Measurements from ENCODE around the gene JAG1. TPM values are rescaled to one million over a fixed set of nuclear protein-coding genes. Genes with fewer than 3 reads are reported as not detected.
A peak's percentile ranks its signal among the peaks of the same experiment; 100 is the strongest.

Gene JAG1
- total RNA-seq, 1 donor from 2014 or later: 60.5 TPM

GRCh38 chr20:10605547-10606195 lies 68.1 kb downstream of the JAG1 start:
- Histone ChIP-seq H3K4me3 (ENCODE audit: low read length in 3 of 3) (no peak overlapping the region), H3K36me3 (ENCODE audit: control insufficient read depth in 3 of 3, insufficient read depth in 3 of 3, low read length in 3 of 3) (no peaks in the 10 kb centered on the region), H3K9ac (ENCODE audit: low read depth in 1 of 3, low read length in 3 of 3) (no peak overlapping the region), H3K4me1 (ENCODE audit: control insufficient read depth in 3 of 3, insufficient read depth in 3 of 3, low read length in 3 of 3) (peaks cover 3 to 4% (median 4%) of the 10 kb centered on the region in 3 donors), H3K27me3 (ENCODE audit: control insufficient read depth in 3 of 3, insufficient read depth in 3 of 3, low read length in 3 of 3) (no peaks in the 10 kb centered on the region), H3K27ac (ENCODE audit: low read depth, low read length) (peak overlapping the region; percentile 73), H3K9me3 (ENCODE audit: control insufficient read depth in 3 of 3, low read length in 3 of 3) (no peaks in the 10 kb centered on the region)

- no peaks in the 10 kb centered on the region for H3K36me3 ChIP-seq (ENCODE audit: control insufficient read depth in 3 of 3, insufficient read depth in 3 of 3, low read length in 3 of 3)
- H3K9ac ChIP-seq (ENCODE audit: low read depth in 1 of 3, low read length in 3 of 3): no peak overlapping the region
- H3K27me3 ChIP-seq (ENCODE audit: control insufficient read depth in 3 of 3, insufficient read depth in 3 of 3, low read length in 3 of 3): no peaks in the 10 kb centered on the region
- peak overlapping the region; percentile 73 for H3K27ac ChIP-seq (ENCODE audit: low read depth, low read length)
- H3K4me3 ChIP-seq (ENCODE audit: low read length in 3 of 3): no peak overlapping the region
- H3K4me1 ChIP-seq (ENCODE audit: control insufficient read depth in 3 of 3, insufficient read depth in 3 of 3, low read length in 3 of 3): peaks cover 0 to 4% (median 3%) of the 10 kb centered on the region in 3 donors
- H3K9me3 ChIP-seq (ENCODE audit: control insufficient read depth in 3 of 3, low read length in 3 of 3): no peaks in the 10 kb centered on the region
Observed at GRCh38 chr20:10604865-10605440, 68.8 kb downstream of the JAG1 start.

DNA sequence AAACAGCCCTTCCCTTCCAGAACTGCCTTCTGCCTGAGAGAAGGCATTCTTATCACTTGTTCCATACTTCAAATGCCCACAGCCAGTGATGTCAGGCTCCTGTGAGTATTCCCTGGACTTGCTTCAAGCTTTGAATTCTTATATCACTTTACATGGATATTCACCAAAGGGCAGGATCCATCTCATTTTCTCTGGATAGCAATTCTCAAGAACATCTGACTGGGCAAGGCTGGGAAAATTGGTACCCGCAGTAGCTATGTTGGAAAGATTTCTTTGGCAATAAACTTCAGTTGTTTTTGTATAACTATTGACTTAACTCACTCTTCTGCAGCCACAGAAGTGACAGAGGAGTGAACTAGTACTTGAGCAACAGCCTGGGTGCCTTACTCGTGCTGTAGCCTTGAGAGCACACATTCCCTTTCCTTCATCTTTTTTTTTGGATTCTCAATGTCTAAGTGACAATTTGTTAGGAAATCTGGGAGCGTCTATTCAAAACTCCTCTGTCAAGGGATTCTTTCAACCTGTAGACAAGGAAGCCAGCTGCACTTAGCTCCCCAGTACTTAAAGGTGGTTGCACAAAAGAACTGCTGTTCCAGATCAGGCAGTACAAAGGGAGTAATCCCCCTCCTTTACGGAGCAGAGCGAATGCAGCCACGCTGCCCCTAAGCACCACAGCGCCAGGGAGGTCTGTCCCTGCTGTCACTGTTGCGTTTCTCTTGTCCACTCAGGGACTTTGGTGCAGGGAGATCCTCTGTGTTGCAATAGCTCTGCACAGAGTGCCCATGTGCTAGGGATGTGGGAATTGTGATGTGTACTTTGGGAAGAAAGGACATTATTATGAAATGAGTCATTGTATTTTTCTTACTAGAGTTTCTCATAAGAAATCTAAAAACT lies 69.6 kb downstream of the JAG1 start:
- Histone ChIP-seq H3K27me3 (ENCODE audit: control insufficient read depth in 3 of 3, insufficient read depth in 3 of 3, low read length in 3 of 3) (no peaks in the 10 kb centered on the region), H3K9me3 (ENCODE audit: control insufficient read depth in 3 of 3, low read length in 3 of 3) (no peaks in the 10 kb centered on the region), H3K27ac (ENCODE audit: low read depth, low read length) (peak overlapping the region; percentile 73), H3K4me3 (ENCODE audit: low read length in 3 of 3) (peak overlapping the region in 1 of 3 donors; percentile 42), H3K36me3 (ENCODE audit: control insufficient read depth in 3 of 3, insufficient read depth in 3 of 3, low read length in 3 of 3) (no peaks in the 10 kb centered on the region), H3K4me1 (ENCODE audit: control insufficient read depth in 3 of 3, insufficient read depth in 3 of 3, low read length in 3 of 3) (peaks cover 0 to 4% (median 3%) of the 10 kb centered on the region in 3 donors), H3K9ac (ENCODE audit: low read depth in 1 of 3, low read length in 3 of 3) (peak overlapping the region in 1 of 3 donors; percentile 41)

- Histone ChIP-seq H3K4me3 (ENCODE audit: low read length in 3 of 3) (no peak overlapping the region), H3K27me3 (ENCODE audit: control insufficient read depth in 3 of 3, insufficient read depth in 3 of 3, low read length in 3 of 3) (no peaks in the 10 kb centered on the region), H3K36me3 (ENCODE audit: control insufficient read depth in 3 of 3, insufficient read depth in 3 of 3, low read length in 3 of 3) (no peaks in the 10 kb centered on the region), H3K9ac (ENCODE audit: low read depth in 1 of 3, low read length in 3 of 3) (no peak overlapping the region), H3K27ac (ENCODE audit: low read depth, low read length) (peak overlapping the region; percentile 73), H3K4me1 (ENCODE audit: control insufficient read depth in 3 of 3, insufficient read depth in 3 of 3, low read length in 3 of 3) (peaks cover 0 to 3% (median 0%) of the 10 kb centered on the region in 3 donors), H3K9me3 (ENCODE audit: control insufficient read depth in 3 of 3, low read length in 3 of 3) (no peaks in the 10 kb centered on the region)
Observed at GRCh38 chr20:10603378-10603777, 70.4 kb downstream of the JAG1 start.

DNA sequence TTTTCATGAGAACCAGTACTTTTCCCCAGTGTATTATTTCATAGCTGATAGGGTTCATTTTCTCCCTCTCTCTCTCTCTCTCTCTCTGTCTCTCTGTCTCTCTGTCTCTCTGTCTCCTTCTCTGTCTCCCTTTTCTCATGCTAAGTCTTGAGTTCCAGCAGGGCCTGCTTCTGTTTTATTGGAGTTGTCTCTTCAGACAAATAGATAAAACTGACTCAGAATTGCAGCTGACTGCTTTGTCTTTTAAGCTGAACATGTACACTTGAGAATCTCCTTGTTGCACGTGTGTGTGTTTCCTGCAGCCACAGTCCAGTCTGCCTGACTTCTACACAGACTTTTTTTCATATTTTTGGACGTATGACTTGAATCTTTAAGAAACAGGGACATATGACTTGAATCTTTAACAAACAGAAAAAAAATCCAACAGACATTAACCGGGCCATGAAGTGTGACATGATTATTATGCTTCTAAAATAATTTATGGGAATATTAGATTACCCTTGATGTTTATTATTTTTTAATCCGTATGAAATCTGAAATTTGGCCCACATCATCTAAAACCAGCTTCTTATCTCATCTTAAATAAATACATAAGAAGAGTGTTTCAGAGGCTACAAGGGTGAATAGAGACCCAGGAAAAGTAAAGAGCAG lies 71.5 kb downstream of the JAG1 start:
- H3K9me3 ChIP-seq (ENCODE audit: control insufficient read depth in 3 of 3, low read length in 3 of 3): no peaks in the 10 kb centered on the region
- no peaks in the 10 kb centered on the region for H3K36me3 ChIP-seq (ENCODE audit: control insufficient read depth in 3 of 3, insufficient read depth in 3 of 3, low read length in 3 of 3)
- no peaks in the 10 kb centered on the region for H3K27me3 ChIP-seq (ENCODE audit: control insufficient read depth in 3 of 3, insufficient read depth in 3 of 3, low read length in 3 of 3)
- H3K9ac ChIP-seq (ENCODE audit: low read depth in 1 of 3, low read length in 3 of 3): no peak overlapping the region
- no peak overlapping the region for H3K4me3 ChIP-seq (ENCODE audit: low read length in 3 of 3)
- no peak overlapping the region for H3K27ac ChIP-seq (ENCODE audit: low read depth, low read length)
- peaks cover 0 to 3% (median 0%) of the 10 kb centered on the region in 3 donors for H3K4me1 ChIP-seq (ENCODE audit: control insufficient read depth in 3 of 3, insufficient read depth in 3 of 3, low read length in 3 of 3)

GRCh38 chr20:10597637-10598036 lies 76.2 kb downstream of the JAG1 start:
- no peak overlapping the region for H3K27ac ChIP-seq (ENCODE audit: low read depth, low read length)

GRCh38 chr20:10596710-10597121 lies 77.1 kb downstream of the JAG1 start:
- Histone ChIP-seq H3K9ac (ENCODE audit: low read depth in 1 of 3, low read length in 3 of 3) (no peak overlapping the region), H3K4me3 (ENCODE audit: low read length in 3 of 3) (no peak overlapping the region), H3K27me3 (ENCODE audit: control insufficient read depth in 3 of 3, insufficient read depth in 3 of 3, low read length in 3 of 3) (no peaks in the 10 kb centered on the region), H3K4me1 (ENCODE audit: control insufficient read depth in 3 of 3, insufficient read depth in 3 of 3, low read length in 3 of 3) (peaks cover 0 to 12% (median 0%) of the 10 kb centered on the region in 3 donors), H3K27ac (ENCODE audit: low read depth, low read length) (no peak overlapping the region), H3K36me3 (ENCODE audit: control insufficient read depth in 3 of 3, insufficient read depth in 3 of 3, low read length in 3 of 3) (no peaks in the 10 kb centered on the region), H3K9me3 (ENCODE audit: control insufficient read depth in 3 of 3, low read length in 3 of 3) (no peaks in the 10 kb centered on the region)

More at GRCh38 chr20:10597637-10598036, 76.2 kb downstream of the JAG1 start:
- Histone ChIP-seq H3K9me3 (ENCODE audit: control insufficient read depth in 3 of 3, low read length in 3 of 3) (no peaks in the 10 kb centered on the region), H3K4me1 (ENCODE audit: control insufficient read depth in 3 of 3, insufficient read depth in 3 of 3, low read length in 3 of 3) (peaks cover 0 to 9% (median 0%) of the 10 kb centered on the region in 3 donors), H3K9ac (ENCODE audit: low read depth in 1 of 3, low read length in 3 of 3) (no peak overlapping the region), H3K36me3 (ENCODE audit: control insufficient read depth in 3 of 3, insufficient read depth in 3 of 3, low read length in 3 of 3) (no peaks in the 10 kb centered on the region), H3K27me3 (ENCODE audit: control insufficient read depth in 3 of 3, insufficient read depth in 3 of 3, low read length in 3 of 3) (no peaks in the 10 kb centered on the region), H3K4me3 (ENCODE audit: low read length in 3 of 3) (no peak overlapping the region)

DNA sequence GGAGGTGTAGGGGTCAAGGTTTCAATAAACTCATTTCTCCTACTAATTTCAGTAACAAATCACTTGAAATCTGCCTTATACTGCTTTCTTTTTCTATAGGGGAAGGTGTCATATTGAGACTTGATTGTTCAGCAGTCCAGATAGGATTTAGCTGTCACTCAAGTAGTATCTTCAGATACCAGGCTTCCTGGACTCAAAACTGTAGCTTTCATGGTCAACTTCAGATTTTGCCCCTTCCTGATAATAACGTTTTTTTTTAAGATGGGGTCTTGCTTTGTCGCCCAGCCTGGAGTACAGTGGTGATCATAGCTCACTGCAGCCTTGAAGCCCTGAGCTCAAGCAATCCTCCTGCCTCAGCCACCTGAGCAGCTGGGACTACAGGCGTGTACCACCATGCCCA lies 77.8 kb downstream of the JAG1 start:
- H3K36me3 ChIP-seq (ENCODE audit: control insufficient read depth in 3 of 3, insufficient read depth in 3 of 3, low read length in 3 of 3): no peaks in the 10 kb centered on the region
- no peaks in the 10 kb centered on the region for H3K9me3 ChIP-seq (ENCODE audit: control insufficient read depth in 3 of 3, low read length in 3 of 3)
- no peaks in the 10 kb centered on the region for H3K27me3 ChIP-seq (ENCODE audit: control insufficient read depth in 3 of 3, insufficient read depth in 3 of 3, low read length in 3 of 3)
- H3K9ac ChIP-seq (ENCODE audit: low read depth in 1 of 3, low read length in 3 of 3): no peak overlapping the region
- H3K4me3 ChIP-seq (ENCODE audit: low read length in 3 of 3): no peak overlapping the region
- no peak overlapping the region for H3K27ac ChIP-seq (ENCODE audit: low read depth, low read length)
- H3K4me1 ChIP-seq (ENCODE audit: control insufficient read depth in 3 of 3, insufficient read depth in 3 of 3, low read length in 3 of 3): peaks cover 0 to 12% (median 2%) of the 10 kb centered on the region in 3 donors

GRCh38 chr20:10595266-10595665 lies 78.5 kb downstream of the JAG1 start:
- Histone ChIP-seq H3K36me3 (ENCODE audit: control insufficient read depth in 3 of 3, insufficient read depth in 3 of 3, low read length in 3 of 3) (no peaks in the 10 kb centered on the region), H3K9ac (ENCODE audit: low read depth in 1 of 3, low read length in 3 of 3) (no peak overlapping the region), H3K27ac (ENCODE audit: low read depth, low read length) (no peak overlapping the region), H3K4me3 (ENCODE audit: low read length in 3 of 3) (no peak overlapping the region), H3K9me3 (ENCODE audit: control insufficient read depth in 3 of 3, low read length in 3 of 3) (no peaks in the 10 kb centered on the region), H3K4me1 (ENCODE audit: control insufficient read depth in 3 of 3, insufficient read depth in 3 of 3, low read length in 3 of 3) (peaks cover 0 to 12% (median 3%) of the 10 kb centered on the region in 3 donors), H3K27me3 (ENCODE audit: control insufficient read depth in 3 of 3, insufficient read depth in 3 of 3, low read length in 3 of 3) (no peaks in the 10 kb centered on the region)

Measured in skeletal muscle tissue (tissue), 4 donors.